Myocyte (in vitro differentiated cells): ENCODE data around the gene IRF8. TPM values are rescaled to one million over a fixed set of nuclear protein-coding genes. Genes with fewer than 3 reads are reported as not detected.
"Not testable (repeated sequence)": the region's sequence is repeated elsewhere in the genome, so short reads cannot be mapped to it uniquely, and the experiment has no call there.

Experiments used
- DNase-seq: peaks from one replicate; pipeline ENCODE4 v3.0.0-alpha.2; 2012; ENCODE audit warnings: low read depth
- total RNA-seq: library from RNA; depleted of rRNA; stranded (reverse); fragments of >200 nt; gene quantifications from 2 replicates; pipeline ENCODE4 v1.2.3, GENCODE V29; 2014

IRF8 gene
- total RNA-seq, 1 donor from 2014 or later = not detected

GRCh38 chr16:85868495-85868894 lies 30.5 kb upstream of the IRF8 start:
- DNase-seq = no peak

DNA sequence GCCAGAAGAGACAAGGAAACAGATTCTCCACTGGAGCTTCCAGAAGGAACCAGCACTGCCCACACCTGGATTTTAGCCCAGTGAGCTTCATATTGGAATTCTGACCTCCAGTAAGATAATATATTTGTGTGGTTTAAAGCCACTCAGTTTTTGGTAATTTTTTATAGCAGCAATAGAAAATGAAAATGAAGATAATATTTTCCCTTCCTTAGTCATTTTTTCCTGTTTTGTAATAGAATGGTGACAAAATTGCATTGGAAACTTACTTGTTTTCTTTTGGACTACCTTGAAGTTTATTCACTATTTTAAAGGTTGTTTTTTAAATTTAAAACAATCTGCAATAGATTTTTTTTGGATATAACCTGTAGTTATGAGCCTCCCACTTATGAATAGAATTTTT lies 29.8 kb upstream of the IRF8 start:
- DNase-seq = no peak

- no peak for DNase-seq
These were observed 29.0 kb upstream of the IRF8 start for GRCh38 chr16:85869785-85870558.

GRCh38 chr16:85871756-85872155 lies 27.2 kb upstream of the IRF8 start:
- DNase-seq = no peak

- DNase-seq = no peak
These were observed 26.2 kb upstream of the IRF8 start for GRCh38 chr16:85872734-85873133.

- DNase-seq = no peak
These were observed 25.8 kb upstream of the IRF8 start for GRCh38 chr16:85873153-85873552.

GRCh38 chr16:85874031-85874430 lies 24.9 kb upstream of the IRF8 start:
- not testable (repeated sequence) for DNase-seq

- DNase-seq = no peak
These were observed 20.6 kb upstream of the IRF8 start for GRCh38 chr16:85878407-85878806.

GRCh38 chr16:85878875-85879274 lies 20.1 kb upstream of the IRF8 start:
- peak; percentile 41 for DNase-seq

DNA sequence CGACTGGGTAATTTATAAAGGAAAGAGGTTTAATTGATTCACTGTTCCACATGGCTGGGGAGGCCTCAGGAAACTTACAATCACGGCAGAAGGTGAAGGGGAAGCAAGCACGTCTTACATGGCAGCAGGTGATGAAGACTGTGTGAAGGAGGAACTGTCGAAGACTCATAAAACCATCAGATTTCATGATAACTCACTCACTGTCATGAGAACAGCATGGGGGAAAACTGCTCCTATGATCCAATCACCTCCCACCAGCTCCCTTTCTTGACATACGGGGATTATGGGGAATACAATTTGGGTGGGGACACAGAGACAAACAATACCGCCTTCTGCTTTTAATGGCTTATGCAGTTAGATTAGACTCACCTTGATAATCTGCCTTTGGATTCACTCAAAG lies 19.4 kb upstream of the IRF8 start:
- no peak for DNase-seq

DNA sequence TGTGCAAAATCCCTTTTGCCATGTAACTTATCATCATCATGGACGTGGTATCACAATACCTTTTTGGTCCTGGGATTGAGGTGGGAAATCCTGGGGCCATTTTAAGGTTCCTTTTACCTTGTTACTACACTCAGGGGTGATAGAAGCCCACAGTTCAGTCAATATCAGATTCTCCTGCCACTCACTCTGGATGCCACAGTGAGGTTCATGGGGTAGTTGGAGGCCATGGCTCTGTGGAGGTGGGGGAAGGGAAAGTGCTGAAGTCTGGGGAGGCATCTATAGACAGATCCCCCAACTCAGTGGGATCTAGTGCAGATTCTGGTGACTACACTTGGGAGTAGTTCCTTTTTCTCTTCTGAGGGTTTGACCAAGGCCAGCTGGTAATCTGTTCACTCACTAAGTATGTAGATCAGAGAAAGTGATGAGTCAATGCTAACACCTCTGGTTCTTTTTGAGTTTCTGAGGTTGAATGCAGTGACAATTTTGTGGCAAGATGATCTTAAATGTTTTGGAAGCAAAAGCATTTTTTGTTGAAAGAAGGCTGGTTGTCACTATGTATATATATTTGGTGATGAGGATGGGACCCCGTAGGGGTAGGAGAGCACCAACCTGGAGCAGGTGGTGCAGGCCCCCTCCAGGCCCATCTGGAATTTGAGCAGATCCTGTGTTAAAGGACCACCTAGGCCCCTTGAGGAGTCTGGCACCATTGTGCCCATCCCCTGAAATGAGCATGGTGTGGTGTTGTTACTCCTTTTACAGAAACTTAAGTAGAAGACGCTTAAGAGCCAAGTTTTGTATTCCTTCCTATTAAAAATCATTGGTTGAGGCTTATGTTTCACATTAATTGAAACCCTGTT lies 18.8 kb upstream of the IRF8 start:
- no peak for DNase-seq

DNA sequence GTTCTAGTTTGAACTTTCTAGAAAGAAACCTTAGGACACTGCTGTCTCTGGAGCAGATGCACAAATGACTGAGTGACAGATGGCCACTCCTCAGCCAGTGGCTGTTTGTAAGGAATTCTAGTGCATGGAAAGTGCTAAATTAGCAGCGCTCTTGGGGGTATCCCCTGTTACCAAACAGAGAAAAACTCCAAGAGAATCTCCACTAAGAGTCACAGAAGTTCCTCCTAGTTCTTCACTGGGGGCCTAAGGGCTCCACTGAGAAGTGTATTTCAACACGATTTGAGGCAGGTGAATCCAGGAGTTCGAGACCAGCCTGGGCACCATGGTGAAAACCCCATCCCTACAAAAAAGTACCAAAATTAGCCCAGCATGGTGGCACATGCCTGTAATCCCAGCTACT lies 18.1 kb upstream of the IRF8 start:
- no peak for DNase-seq

- no peak for DNase-seq
These were observed 17.5 kb upstream of the IRF8 start for GRCh38 chr16:85881436-85881835.

DNA sequence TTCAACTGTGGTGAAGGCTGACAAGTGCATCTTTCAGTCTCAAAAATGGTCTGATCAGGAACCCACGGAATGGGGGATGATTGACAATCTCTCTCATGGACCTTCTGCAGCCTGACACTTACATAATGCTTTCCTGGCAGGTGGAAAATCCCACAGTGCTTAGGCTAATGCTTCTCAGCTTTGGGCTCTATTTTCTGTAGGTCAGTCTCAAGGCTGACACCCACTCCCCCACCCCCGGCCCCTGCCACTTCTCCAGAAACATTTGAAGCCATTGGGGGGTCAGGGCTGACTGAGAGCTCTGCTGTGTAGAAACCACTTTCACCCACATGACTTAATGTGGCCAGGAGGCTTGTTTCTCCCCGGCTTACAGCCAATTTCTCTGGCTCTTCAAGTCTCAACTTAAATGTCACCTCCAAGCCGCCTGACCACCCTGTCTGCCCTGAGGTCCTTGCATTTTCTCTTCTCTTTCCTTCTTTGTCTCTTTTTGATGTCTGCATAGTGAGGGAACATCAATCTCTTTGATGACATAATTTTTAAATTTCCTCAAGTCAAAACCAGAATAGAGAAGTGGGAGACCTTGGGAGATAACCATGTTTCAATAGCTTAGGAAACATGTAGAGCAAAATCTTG lies 16.7 kb upstream of the IRF8 start:
- no peak for DNase-seq

DNA sequence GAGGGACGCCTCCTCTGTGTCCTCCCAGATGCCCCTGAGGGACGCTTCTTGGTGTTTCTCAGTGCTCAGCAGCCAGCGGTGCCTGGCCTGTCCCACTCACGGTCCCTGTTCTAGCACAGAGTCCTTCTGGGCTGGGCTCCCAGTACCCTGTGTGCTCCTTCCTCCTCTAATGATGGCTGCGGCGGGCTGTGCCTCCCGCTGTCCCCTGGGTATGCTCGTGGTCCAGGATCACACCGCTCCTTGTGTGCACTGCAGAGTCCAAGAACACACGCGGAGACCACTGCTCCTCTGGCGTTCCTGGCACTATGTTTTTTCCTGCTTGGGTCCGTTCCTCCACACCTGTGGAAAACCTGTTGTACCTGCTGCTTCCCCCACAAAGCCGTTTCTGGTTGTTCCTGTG lies 15.1 kb upstream of the IRF8 start:
- no peak for DNase-seq

DNA sequence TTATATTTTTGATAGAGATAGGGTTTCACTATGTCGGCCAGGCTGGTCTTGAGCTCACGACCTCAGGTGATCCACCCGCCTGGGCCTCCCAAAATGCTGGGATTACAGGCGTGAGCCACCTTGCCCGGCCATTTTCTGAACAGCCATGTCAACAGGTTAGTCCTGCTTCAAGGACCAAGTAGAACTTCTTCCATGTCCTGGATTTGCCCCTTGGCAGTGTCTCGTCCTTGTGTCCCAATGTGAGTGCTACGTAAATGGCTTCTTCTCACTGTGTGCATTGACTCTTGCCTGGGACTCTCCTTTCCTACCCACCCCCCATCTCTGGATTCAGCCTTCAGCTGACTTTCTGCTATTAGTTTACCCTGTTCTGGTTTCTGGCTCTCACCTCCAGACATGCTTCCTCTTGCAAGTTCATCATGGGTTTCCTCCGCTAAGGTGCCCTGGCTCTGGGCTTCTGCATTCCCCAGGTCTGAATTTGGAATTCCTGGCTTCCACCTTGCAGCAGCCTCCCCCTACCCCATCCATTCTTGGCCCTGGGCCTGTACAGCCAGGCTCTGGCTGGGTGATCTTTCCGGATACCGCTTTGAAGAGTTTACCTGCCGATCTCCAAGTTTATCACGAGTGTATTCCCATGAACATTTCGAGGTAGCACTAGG lies 14.0 kb upstream of the IRF8 start:
- no peak for DNase-seq

- no peak for DNase-seq
These were observed 13.4 kb upstream of the IRF8 start for GRCh38 chr16:85885537-85885936.

- no peak for DNase-seq
These were observed 10.3 kb upstream of the IRF8 start for GRCh38 chr16:85888405-85889331.

DNA sequence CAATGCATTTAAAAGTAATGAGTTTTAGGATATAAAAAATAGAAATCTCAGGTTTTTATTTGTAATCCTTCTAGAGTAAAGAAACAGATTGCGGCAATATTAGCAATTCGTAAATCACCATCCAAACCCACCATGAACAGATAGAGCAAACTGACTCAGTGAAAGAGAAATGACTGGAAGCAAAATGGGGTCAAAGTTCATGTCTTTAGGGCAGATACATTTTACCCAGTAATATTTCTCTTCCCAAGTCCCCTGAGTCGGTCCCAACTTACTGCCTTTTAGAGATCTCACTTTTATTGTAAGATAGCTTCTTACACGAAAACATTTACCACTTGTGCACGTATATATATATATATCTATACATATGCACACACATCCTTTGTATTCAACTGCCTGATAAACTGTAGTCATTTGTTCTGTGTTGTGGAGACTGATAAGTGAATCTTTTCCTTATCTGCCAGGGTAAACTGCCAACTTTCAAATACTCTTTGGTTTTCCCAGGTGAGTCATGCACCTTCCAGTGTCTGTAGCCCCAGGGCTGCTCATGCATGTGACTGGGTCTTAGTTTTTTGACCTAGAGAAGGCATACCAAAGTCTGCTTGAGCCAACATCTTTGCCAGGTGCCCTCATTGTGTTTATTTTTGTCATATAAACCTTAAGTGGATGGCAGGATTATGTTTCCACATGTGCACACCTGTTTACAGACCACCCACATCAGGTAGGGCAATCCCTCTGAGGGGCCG lies 7.8 kb upstream of the IRF8 start:
- no peak for DNase-seq

DNA sequence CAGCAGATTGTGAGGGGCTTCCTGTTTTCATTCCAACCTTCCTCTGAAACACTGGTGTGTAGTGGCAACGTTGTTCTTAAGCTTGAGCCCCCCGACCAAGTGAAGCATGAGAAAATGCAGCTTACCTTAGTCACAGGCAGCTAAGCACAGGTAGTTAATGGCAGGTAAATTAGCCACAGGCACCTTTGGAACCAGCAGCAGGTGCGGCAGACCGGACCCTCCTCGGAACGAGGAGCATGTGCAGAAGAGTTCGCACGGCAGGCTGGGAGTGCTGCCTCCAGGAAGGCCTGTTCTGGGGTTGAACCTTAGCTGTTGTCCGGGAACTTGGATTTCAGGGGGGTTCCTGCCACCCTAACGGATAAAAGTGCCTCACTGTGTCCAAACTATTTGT lies 7.2 kb upstream of the IRF8 start:
- no peak for DNase-seq
